H1 (cell line): ENCODE results near the gene SPATA31A6. TPM values are rescaled to one million over a fixed set of nuclear protein-coding genes. Genes with fewer than 3 reads are reported as not detected.

Experiments
- polyA plus RNA-seq, 7 experiments: library from polyadenylated mRNA; depleted of rRNA in 3 of 7; stranded (reverse) in 5 of 7; unstranded in 2 of 7; fragments of >200 nt in 5 of 7; fragments of 200-250 nt in 2 of 7; gene quantifications; 1 replicate in 5 of 7; 2 replicates in 1 of 7; 4 replicates in 1 of 7; pipeline versions ENCODE4 v1.2.1 to v1.2.3, GENCODE V29; 2011 to 2013; ENCODE audit warnings: missing spikeins in 2 of 7, mixed read lengths in 2 of 7
- small RNA-seq: library from polyadenylated mRNA; stranded (forward); fragments of <200 nt; extraction: miRNeasy Mini kit (QIAGEN cat#:217004); gene quantifications from one replicate; pipeline ENCODE3, GENCODE V24; 2013; ENCODE audit not compliant: insufficient read depth
- total RNA-seq: library from RNA; stranded (reverse); fragmentation: NEBNext Ultra II Directional; extraction: Animal tissue kit (Norgen Biotek cat#: 25700); gene quantifications from 2 replicates; pipeline ENCODE4 v1.2.1, GENCODE V29; 2021

SPATA31A6 gene
- total and polyA plus RNA-seq, 2 of the 8 experiments (the other 6 are each of a cell fraction or from before 2014, with no cell fraction given) = 0.11 TPM; not detected in 1

Small RNA genes lying within 50 kb of the gene (small RNA-seq; reads per million reads assigned to genes)
- gene AL445584.3 = not detected

Other genes with a start within 250 kb of the SPATA31A6 start
- 2.2 and 2.9 TPM in 2 replicates for gene CNTNAP3B, start 54.2 kb upstream of the SPATA31A6 start, total RNA-seq
- gene CNTNAP3B, start 54.2 kb upstream of the SPATA31A6 start, polyA plus RNA-seq (2011; rRNA removed) = 1.1 and 1.3 TPM in 2 replicates